CD4-positive, alpha-beta T cell treated with Interleukin-4 for 4 hours (primary cell): Measurements from ENCODE around the gene RGS5.

Source experiments
- DNase-seq: peaks from one replicate; pipeline ENCODE4 v3.0.0-alpha.2; 2020

The RGS5 gene

DNA sequence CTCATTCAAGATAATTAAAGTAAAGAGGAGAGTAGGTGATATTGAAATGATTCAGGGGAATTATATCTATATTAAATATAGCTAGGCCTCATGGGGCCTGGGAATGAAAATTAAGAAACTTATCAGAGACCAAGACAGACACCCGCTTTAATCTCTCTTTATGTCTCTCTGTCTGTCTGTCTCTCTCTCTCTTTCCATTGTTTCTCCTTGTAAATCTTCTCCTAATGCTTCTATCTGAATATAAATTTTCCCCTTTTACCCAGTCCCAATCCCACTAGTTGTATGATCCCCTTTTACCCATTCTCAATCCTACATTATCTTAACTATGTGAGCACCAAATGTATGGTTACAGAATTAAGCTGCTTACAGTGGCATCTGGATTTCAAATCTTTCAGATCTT, 61.2 kb downstream of the RGS5 start:
- no peak for DNase-seq

DNA sequence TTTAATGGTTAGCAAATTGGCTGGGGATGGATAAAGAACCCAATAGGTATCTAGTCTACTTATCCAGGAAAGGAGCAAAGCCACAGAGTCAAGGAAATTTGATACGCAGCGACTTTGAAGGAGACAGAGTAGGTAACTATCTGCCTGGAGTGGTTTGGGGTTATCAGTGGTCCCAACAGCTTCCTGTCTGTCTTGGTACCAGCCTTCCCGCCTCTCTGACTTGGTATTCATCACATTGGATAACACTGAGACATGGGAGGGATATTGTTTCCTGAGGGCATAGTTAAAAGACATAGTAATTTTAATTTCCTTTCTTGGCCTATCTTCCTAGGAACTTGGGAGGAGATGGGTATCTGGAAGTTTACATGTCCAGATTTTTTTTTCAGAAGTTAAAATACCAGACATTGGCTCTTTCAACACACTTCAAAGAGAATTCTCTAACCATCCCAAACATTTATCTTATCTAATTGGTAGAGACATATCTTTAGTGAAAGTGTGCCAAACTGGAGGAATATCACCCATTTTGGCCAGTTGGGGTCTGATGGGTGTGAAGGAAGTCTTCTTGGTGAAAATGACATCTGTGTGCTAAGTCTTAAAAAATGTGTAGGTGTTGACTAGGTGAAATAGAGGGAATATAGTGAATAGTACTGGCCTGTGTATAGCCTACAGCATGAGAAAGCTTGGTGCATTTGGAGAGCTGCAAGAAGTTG, 65.0 kb downstream of the RGS5 start:
- no peak for DNase-seq

DNA sequence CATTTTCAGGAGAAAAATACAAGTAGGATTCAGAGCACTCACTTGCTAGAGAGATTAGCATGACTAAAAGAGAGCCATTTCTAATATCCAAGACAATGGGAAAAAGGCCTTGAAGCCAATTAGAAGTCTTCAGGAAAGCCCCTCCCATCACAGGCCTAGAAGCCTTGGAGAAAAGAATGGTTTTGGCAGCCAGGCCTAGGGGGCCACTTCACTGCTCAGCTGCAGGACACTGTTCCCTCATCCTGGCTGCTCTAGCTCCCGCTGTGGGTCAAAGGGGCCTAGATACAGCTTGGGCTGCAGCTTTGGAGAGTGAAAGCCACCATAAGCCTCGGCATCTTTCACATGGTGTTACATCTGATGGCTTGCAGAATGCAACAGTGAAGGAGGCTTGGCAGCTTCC, 70.7 kb downstream of the RGS5 start:
- no peak for DNase-seq

DNA sequence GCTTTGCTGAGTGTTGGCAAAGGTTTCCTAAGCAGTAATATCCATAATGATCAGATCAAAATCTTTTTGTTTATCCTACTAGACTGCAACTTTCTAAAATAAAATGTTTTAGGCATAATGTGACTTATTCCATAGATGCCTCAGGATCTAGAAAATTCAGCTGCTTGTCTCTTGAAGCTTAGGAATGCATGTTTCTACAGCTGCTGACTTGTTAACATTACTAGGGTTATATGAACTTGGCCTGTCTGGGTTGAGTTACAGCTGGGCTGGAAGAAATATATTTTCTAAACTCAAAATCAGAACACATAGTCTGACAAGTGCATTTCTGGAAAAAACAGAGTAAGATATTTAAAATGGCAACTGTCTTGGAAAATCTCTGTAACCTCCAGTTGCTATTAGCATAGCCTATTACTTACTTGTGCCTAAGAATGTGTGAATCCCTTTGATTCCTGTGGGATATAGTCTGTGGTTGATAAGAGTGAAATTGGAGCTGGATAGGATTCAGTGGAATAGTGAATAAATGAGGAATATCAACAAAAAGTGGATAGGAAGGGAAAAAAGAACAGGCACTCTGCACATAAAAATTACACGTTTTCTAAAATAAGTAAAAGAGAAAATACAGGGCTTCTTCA, 72.4 kb downstream of the RGS5 start:
- no peak for DNase-seq

DNA sequence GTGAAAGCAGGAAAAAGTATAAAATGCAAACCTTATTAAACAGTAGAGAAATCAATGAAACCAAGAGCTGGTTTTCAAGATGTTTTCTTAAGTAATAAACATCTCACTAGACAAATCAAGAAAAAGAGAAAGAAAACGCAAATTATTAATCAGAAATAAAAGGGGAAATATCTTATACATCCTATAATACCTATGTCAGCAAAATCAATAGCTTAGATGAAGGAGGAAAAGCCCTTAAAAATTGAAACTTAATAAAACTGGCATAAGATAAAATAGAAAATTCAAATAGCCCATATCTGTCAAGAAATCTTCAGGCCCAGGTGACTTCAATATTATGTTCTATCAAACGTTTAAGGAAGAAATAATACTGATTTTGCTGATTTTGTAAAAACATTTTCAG, 74.4 kb downstream of the RGS5 start:
- DNase-seq, result no peak

DNA sequence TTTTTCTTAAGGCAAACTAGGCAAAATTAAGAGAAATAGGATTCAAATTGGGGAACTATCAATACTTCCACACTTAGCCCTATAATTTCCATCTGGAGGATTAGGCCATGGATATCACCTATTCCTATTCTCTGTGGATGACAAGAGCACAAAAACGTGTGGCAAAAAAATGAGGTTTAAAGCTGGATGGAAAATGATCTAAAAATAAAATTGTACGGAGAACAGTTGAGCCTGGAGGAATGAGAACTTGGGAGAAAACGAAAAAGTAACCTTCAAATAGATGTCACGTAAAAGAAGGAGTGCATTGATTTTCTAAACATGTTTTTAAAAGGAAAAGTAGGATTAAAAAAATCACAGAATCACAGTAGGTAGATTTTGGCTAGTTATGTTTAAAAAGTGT, 77.9 kb downstream of the RGS5 start:
- DNase-seq, result no peak

DNA sequence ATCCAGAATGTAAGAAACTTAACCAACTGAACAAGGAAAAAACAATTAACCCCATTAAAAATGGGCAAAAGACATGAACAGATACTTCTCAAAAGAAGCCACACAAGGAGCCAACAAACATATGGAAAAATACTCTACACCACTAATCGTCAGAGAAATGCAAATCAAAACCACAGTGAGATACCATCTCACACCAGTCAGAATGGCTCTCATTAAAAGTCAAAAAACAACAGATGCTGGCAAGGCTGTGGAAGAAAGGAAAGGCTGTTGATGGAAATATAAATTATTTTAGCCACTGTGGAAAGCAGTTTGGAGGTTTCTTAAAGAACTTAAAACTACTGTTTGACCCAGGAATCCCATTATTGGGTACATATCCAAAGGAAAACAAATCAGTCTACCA, 82.3 kb downstream of the RGS5 start:
- DNase-seq, result no peak

DNA sequence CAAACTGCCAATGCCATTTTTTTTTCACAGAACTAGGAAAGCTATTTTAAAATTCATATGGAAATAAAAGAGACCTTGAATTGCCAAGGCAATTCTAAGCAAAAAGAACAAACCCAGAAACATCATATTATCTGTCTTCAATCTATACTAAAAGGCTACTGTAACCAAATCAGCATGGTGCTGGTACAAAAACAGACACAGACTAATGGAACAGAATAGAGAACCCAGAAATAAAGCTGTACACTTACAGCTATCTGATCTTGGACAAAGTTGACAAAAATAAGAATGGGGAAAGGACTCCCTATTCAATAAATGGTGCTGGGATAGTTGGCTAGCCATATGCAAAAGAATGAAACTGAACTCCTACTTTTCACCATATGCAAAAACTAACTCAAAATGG, 83.0 kb downstream of the RGS5 start:
- no peak for DNase-seq

DNA sequence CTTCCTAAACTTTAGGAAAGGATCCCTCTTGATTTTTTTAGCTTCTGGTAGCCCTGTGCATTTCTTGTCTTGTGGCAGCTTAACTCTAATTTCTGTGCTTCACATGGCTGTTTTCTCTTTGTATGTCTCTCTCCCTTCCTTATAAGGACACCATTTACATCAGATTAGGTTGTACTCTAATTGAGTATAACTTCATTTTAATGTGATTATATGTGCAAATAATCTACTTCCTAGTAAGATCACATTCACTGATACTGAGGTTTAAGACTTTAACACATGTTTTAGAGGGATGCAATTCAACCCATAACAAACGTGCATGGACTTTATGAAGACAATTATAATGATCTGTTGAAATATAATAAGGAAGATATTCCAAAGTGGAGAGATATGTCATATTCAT, 86.8 kb downstream of the RGS5 start:
- DNase-seq, result no peak

DNA sequence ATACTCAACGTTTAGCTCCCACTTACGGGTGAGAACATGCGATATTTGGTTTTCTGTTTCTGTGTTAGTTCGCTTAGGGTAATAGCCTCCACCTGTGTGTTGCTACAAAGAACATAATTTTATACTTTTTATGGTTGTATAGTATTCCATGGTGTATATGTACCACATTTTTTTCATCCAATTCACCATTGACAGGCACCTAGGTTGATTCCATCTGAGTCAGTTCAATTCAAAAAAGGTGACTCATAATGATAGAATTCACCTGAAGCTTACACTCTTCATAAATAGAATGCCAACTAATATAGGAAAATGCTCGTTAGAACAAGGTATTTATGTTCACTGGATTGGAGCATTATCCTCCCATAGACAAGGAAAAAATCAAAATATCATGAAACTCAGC, 95.1 kb downstream of the RGS5 start:
- no peak for DNase-seq

DNA sequence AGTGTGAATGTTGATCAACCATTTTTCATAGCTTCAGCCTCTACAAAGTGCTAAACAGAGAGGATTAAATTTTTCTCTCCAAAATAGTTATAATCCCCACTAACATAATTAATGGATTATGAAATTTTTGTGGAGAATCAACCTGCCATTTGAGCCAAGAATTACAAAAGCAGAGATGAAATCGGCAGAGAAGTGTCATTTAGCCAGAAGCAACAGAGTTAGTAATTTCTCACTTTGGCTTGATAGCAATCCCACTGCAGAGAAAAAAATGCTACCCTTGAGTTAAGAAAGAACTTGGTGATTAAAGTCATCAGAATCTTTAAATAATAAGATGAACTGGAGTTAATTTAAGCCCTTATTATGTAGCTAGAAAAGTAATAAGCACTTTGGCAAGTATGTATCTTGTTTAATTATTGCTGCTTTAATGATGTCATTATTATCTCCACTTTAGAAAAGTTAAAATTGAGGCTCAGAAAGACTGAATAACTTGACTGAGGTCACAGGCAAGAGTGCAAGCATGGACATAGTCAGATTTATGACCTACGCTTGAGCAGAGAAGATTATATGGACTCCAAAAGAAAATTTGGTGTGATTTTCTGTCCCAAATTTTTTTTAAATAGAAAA, 96.2 kb downstream of the RGS5 start:
- no peak for DNase-seq

DNA sequence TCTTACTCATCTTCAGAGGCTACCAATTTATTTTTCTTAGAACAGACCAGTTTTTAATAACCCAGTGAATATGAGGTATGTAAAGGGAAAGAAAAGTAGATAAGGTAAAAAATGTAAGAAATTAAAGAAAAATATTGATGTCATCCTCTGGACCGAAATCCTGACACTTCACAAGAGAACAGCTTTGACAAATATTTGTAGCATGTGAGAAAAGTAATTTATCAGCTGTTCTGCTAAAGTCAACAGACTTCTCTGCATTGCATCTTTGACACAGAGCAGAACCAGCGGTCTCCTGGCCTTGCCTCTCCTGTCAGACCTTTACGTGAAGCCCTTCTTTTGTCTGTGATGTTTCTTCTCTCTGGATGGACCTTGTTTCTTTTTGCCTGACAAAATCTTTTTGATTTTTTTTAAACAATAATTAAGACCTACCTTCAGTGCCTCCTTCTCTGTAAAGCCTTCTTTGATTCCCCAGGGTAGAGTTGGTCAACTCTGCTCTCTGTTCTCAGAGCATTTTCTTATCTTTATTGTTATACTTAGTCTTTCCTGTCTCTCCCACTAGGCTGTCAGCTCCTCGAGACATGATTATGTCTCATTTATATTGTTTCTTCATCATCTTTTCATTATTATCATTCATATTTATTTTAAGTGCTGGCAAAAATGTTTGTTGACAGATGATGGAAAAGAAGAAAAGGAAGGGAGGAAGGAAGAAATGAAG, 98.2 kb downstream of the RGS5 start:
- DNase-seq, result no peak

DNA sequence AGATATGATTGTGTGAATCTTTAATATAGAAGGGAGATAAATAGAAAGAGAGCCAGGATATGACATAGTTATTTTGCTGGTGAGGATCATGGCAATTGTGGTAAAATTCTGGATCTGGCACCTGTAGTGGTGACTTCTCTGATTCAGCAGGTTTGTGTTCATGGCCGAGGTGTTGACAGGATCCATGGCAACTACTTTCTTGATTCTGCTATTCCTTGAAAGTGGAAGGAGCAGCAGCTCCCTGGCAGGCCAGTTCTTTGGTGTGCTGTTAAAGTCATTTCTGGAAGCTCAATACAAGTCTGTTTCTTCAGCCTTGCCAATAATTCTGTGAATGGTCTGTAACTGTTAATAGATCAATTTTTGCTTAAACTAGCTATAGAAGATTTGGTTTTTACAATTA, 100.1 kb downstream of the RGS5 start:
- DNase-seq, result no peak

DNA sequence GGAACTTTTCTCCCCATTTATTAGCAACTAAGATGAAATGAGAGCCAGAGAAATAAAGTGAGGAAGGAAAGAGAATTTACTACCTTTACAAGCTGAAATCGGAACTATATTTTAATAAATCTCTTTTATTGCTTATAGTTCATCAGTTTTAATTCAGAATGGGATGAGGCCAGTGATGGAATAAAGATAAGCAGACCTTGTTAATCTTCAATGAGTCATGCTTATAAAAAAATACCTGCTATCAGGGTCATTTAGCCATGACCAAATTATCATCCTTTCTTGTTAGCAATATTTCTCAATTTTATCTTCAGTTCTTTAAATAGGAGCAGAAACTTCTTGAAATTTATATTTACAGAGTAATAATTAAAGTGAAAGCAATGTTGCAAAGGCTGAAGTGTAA, 107.5 kb downstream of the RGS5 start:
- no peak for DNase-seq

DNA sequence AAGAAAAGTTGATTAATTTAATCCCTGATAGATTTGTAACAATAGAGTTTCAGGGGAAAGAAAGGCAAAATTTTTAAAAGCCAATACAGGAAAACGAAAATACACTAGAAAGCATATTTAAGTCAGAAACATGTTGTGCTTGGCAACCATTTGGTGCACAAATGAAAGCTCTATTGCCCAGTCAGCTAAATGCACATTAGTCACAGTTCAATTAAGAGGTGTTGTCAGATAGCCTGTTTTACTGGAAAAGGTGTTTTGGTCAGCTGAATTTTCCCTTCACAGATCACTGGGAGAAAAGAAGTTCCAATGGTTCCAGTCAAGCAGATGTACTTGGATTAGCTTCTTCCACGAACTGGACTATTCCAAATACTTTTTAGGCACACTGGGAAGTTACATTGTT, 108.1 kb downstream of the RGS5 start:
- DNase-seq, result no peak

DNA sequence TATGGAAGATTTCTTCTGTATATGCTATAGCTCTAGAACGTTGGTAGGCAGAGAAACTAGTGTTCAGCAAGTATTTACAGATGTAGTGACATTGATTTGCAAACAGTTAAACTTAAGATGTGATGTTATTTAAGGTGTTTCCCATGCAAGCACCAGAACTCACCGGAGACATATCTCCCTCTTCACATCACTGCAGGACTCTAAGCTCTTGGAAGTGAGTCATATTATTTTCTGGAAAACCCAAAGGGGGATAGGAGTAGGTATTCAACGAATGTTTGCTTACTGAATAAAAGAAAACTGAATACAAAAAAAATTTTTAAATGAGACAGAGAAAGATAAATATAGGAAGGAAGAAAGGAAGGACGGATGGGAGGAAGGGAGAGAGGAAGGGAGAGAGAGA, 108.5 kb downstream of the RGS5 start:
- DNase-seq, result no peak

DNA sequence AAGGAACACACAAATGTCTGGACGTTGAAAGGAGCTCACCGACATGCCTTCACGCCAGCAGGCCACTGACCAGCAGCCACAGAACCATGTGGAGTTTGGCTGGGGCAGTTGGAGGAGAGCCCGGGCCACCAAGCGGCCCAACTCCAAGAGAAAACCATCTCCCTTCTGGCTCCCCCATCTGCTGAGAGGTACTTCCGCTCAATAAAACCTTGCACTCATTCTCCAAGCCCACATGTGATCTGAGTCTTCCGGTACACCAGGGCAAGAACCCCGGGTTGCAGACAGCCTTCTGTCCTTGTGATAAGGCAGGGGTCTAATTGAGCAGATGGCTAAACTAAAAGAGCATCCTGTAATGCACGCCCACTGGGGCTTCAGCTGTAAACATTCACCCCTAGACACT, 109.1 kb downstream of the RGS5 start:
- no peak for DNase-seq

DNA sequence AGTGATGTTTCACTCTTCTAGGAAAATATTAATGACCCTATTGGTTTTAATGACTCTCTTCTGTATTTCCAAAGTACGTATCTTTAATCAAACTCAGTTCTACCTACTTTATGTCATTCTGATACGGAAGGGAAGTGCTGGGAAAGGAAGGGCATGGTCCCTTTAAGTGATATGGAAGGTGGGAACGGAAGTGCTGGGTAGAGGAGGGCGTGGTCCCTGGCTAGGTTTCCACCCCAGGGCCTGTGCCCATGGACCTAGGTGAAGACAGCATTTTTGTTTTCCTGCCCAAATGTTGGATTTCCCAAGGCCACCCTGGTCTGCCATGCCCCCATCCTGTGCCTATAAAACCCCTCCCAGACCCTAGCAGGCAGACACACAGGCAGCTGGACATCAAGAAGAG, 109.5 kb downstream of the RGS5 start:
- DNase-seq, result no peak
